Measurements from ENCODE around the gene XRRA1.

The XRRA1 gene

DNA sequence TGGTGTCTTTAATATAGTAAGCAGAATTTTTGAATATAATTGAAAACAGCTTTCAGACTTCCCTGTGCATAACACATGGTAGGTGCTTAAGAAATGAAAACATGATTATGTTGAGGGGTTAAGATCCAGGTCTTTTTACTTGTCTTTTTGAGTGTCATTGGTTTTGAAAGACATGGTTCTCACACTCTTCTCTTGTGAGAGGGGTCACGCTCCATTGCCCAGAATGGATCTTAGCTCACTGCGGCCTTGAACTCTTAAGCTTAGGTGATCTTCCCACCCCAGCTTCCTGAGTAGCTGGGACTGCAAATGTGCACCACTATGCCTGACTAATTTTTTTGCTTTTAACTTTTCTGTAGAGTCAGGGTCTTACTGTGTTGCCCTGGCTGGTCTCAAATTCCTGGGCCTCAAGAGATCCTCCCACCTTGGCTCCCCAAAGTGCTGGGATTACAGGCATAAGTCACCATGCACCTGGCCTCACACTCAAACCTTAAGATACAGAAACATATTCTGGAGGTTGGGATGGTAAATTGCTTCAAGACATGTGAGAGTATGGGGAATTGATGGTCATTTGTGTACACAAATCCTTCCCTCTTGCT, 1.6 kb upstream of the XRRA1 start:
- no peak for DNase-seq (ENCODE audit: low read depth in 2 of 2)

DNA sequence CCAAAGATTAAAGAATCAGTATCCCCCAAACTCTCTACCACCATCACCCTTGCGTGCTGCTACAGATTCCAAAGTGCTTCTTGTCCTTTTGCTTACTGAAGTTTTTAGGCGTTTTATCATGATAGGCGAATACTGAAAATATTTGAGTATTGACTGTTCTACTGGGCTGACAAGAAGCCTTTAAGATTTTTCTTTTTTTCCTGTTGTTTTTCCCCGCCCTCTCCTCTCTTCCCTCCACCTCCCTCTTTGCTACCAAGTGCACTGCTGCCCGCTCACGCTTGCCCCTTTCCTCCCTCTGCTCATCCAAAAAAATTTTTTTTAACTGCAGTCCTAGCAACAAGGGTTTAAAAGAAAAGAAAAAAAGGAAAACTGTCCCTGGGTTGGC, 854 bp upstream of the XRRA1 start:
- DNase-seq (ENCODE audit: low read depth in 2 of 2) = no peak

DNA sequence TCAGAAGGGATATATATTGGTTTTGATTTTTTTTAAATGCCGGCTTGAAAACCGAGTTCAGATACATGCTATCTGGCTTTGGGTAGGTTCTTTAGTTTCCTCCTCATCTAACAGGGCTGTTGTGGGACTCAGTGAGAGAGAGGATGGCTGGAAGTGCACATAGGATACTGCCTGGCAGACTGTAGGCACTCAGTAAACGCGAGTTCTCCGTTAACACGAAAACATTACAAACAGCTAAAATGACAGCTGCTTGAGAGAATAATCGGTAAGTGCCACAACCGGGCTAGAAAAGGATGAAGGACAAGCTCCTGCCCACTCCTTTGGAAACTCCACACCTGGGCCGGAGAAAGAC, 369 bp downstream of the XRRA1 start:
- DNase-seq (ENCODE audit: low read depth in 2 of 2) = no peak

DNA sequence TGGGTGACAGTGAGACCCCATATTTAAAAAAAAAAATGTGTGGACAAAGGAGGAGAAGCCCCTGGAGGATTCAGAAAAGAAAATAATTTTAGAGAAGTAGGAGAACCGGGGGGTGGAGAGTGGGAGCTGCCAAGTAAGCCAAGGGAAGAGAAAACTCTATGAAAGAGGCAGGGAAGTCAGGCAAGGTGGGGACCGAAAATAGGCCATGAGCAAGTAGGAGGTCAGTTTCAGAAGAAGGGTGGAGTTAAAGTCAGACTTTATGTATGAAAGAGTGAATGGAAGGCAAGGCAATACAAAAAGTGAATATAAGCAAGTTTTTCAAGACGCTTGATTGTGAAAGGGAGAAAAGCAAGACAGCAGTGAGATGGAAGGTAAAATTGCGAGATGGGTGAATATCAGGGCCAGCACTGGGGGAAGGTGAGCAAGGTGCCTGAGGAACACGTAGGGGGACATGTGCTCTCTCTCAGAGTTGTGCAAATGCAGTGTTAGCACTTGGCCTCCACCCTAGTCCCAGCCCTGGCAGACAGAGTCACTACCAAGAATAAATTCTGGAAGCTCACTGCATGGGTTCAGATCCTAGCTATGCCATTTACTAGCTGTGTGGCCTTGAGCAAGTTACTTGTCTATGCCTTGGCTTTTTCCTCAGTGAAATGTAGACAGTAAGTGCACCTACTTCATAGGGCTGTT, 6.7 kb downstream of the XRRA1 start:
- no peak for DNase-seq (ENCODE audit: low read depth in 2 of 2)

DNA sequence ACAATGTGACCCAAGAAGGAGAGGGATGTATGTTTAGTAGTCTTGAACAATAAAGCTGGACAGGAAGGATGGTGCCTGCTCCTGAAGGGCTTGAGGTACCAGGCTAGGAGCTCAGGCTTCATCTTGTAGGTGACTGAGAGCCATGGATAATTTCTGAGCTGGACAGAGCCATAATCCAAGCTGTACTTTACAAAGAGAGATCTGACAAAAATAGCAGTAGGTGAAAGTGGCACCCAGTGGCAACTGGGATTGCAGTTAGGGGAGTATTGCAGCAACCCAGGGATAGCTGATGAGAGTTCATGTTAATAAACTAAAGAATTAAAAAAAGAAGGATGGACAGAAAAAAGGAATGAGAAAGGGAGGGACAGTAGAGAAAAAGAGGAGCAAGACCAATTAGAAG, 7.4 kb downstream of the XRRA1 start:
- no peak for DNase-seq (ENCODE audit: low read depth in 2 of 2)

DNA sequence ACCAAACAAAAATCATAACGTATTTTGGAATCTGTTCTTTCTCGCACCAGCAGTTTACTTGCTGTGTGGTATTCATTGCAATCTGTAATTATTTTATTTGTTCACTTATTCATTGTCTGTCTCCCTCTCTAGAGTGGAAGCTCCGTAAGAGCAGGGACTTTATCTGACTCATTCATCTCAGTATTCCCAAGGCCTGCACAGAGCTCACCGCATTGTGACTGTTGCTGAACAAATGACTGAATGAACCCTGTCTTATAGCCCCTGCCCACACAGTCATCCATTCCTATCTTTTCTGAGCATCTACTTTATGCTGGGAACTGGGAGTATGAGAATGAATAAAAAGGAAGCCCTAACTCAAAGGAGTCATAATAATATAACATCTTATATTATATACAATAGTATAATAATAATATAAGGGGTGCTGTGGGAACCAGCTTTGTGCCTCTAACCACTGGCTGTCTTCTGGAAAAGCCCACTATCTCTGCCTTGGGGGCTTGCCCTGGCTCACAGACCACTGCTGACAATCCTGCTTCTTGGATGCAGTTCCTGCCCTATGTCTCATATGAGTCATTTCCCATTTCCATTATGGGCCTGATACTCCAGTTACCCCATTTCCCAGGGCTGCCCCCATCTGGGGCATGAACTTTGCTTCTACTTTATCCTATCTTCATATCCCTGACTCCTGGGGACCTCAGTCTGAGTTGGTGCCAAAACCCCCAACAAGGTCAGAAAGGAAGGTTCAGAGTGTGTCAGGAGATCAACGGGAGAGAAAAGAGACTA, 11.0 kb downstream of the XRRA1 start:
- no peak for DNase-seq (ENCODE audit: low read depth in 2 of 2)

DNA sequence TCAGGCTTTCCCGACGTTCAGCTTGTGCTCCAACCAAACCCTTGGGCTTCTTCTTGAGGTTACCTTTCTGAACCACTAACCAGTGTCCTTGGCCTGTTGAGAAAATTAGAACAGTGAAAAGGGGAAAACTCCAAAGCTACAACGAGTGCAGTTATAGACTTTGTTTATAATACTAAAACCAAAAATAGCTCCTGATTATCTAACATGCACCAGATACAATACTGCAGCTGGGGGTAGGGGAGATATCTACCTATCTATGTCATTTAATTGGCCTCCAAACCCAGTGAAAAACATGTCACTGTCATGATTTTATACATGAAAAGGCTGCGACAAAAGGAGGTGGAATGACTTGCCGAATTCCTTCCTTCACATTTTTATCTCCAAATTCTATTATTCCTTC, 11.9 kb downstream of the XRRA1 start:
- no peak for DNase-seq (ENCODE audit: low read depth in 2 of 2)

DNA sequence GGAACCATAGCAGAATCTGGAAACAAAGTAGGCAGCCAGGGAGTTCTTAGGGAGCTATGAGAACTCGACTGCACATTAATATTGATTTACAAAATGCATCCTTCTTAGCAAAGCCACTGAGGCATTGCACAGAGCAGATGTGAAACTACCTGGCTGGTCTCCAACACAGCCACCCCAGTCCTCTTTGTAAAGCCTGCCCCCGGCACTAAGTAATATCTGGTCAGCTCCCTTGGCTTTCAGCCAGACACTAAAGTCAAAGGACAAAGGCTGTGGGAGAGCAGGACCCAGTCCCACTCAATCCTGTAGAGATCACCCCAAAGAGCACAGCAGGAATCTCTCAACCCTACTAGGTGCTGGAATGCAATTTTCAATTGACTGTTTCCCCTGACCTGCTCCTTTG, 12.8 kb downstream of the XRRA1 start:
- DNase-seq (ENCODE audit: low read depth in 2 of 2) = no peak

DNA sequence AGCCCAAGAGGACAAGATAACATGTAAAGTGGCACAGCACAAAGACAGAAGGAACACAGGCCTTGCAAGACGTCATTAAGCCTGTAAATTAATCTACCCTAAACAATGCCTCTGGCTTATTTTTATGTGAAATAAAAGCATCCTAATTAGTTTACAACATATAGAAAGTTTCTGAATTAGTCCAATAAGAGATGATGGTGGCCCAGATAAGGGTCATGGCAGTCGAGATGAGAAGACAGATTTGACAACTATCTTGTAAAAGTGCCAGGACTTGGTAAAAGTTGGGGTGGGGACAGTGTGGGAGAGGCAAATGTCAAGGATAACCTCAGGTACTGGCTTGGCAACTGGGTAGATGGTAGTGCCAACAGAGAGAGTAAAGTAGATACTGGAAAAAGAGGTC, 13.6 kb downstream of the XRRA1 start:
- DNase-seq (ENCODE audit: low read depth in 2 of 2) = no peak

DNA sequence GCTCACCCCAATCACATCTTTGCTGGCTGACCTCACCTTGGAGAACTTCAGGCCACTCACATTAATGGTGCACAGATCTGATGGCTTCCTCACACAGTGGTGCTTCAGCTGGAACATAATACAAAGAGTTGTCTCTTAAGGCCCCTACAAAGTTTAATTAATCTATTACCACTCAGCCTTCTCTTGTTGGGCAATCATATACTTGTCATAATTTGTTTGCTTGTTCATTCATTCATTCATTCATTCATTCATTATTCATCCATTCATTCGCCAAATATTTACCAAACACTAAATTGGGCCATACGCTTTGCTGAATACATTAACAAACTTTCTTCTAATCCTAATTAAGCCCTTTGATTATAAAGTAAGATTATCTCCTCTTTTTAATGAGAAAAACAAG, 15.1 kb downstream of the XRRA1 start:
- DNase-seq (ENCODE audit: low read depth in 2 of 2) = no peak

DNA sequence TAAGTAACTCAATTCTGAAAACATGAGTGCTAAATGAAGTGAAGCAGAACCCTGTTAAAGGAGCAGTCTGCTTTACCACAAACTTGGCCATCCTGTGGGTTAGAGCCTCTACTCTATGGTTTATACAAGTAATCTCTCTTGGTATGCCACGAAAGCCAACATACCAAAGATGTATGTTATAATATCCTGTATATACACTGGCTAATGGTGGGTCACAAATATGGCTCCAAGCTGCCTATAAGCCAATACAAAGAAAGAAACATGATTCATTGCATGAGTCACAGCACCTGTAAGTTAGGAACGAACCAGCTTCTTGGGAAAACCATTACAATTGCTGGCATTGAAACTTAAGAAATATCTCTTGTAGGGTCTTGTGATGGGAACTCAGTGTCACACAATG, 16.1 kb downstream of the XRRA1 start:
- no peak for DNase-seq (ENCODE audit: low read depth in 2 of 2)

DNA sequence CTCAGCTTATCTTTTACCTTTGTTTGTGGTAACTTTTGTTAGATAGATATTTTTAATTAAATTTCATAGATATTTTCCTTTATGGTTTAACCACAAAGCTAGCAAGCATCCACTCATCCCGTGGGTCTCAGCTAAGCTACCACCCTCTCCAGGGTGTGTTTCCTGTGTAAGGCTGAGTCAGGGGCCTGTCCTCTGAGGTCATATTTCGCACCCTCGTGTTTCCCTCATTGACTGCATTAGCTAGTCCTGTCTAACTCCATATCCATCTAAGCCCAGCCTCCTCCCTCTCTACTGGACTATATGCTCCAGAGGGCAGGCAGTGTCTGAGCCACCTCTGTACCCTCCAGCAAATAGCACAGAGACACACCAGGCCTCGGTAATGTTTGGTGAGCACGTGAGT, 16.7 kb downstream of the XRRA1 start:
- DNase-seq (ENCODE audit: low read depth in 2 of 2) = no peak

DNA sequence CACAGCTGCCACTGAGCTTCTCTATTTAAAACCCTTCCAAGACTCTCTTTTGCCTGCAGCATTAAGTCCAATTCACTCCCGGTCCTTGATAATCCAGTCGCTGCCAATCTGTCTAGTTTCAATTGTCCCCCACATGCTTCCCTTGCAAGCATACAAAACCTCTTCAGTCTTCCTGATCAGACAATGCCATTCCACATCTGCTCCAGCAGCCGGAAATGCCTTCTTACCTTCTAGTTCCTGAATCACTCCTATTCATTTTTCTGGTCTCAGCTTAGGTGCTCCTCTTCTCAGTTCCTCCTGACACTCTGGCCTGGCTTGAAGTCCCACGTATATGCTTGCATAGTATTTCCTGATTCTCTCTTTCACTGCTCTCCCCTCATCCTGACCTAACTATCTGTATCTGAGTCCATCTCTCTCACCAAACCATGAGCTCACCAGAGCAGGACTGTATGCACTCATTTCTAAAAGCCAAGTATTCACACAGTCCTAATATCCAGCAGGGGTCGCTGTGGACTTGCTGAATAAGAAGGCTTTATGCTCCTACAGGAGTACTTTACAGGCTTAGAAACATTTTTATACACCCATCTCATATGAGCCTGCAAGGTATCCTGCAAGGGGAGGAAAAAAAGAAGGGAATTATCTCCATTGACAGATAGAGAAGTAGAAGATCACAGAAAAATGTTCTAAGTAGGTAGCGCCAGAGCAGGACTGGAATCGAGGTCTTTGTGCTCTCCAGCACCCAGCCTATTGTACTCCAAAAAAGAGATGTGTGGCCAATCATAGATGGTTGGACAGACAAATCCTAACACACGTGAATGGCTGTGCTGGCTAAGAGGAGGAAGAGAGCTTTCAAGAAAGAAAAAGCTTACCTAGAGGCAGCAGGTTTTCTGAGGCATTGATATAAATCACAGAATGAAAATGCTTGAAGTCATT, 19.2 kb downstream of the XRRA1 start:
- DNase-seq (ENCODE audit: low read depth in 2 of 2) = peak; percentile 32 to 40

DNA sequence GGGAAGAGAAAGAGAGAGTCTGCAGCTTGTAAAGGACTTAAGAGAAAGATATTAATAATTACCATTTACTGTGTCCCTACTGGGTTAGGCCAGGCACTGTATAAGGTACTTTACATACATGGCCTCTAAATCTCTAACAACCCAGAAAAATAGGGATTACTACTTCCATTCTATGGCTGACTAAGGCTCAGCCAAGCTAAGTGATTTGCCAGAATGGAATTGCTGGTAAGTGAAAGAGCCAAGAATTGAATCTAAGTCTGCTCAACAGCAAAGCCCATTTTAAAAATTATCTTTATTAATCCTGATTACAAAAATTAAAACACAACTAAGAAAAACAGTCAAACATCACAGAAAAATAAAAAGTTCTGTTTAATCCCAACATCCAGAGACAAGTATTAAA, 21.4 kb downstream of the XRRA1 start:
- DNase-seq (ENCODE audit: low read depth in 2 of 2) = no peak

DNA sequence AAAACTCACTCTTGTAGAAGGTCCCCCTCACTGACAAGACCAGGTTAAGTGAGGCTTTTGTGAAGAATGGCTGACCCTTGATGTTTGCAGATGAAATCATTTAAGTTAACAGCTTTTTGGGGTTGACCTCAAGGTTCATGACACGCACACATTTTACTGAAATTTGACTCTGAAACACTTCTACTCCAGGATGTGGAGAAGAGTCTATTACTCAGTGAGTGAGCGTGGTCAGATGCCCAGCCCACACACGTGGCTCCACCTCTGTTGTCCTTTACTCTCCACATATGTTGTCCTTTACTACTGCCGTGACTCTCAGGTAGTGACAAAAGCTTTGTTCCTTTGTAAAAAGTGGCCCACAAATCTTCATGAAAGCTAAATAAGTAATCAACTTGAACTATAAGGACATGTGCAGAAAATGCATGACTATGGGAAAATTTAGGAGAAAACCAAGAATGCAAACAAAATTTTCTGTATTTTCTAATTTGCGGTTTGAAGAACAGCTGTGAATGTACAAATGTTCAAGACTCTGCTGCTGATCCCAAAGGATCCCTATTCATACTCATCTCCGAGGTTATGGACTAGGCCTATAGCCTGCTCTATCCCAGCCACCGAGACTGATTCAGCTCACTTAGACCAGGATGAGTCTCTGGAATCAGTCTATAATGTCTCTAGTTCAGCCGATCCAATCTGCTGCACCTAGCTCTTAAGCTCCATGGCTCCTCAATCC, 22.4 kb downstream of the XRRA1 start:
- peak in 1 of 2 donors; percentile 37 for DNase-seq (ENCODE audit: low read depth in 2 of 2)

DNA sequence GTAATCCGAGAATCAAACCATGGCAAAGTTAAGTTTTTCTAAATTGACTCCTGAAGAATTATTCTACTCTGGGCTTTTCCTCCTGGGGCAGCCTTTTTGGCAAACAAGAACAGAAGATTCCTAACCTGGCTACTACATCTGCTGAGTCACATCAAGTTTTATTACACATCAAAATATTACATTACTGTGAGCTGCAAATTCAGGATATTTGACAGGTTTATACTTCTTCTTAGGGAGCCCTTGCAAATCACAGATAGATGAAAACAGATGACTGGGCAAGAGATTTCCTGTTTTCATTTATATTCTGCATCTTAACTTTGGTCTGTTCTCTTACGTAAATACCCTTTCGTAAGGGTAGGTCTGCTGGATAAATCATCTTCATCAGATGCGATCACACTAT, 23.6 kb downstream of the XRRA1 start:
- DNase-seq (ENCODE audit: low read depth in 2 of 2) = no peak

DNA sequence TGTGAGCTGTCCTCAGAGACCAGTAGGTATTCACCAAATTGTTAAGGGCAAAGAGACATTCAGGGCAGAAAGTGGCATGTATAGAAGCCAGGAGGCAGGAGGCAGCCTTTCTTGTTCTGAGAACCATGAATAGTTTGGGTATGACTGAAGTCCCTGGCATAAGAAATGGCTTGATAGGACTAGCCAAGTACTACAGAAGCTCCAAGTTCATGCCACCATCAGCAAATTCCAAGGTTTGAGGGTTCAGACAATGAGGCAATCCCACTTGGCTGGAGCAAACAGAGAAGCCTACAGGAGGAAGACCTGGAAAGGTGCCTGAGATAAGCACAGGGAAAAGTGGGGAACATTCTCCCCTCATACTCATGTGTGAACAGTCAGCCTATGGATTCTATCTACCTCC, 25.8 kb downstream of the XRRA1 start:
- DNase-seq (ENCODE audit: low read depth in 2 of 2) = no peak

DNA sequence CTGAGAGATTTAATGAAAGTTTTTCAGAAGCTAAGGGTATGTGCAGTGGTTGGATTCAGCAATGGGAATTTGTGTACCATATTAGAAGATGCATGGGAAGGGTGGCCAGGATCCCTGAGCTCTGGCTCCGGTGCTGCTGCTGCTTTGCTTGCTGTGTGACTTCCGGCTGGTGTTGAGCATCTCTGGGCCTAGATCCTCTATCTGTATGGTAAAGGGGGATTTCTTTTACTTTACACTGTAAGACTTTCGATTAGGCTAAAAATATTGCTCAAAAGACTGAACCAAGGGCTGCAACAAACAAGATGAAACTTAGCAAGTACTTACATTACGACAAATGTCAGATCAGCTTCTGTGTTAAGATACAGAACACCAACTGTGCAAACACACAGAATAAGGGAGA, 39.1 kb downstream of the XRRA1 start:
- DNase-seq (ENCODE audit: low read depth in 2 of 2) = no peak

DNA sequence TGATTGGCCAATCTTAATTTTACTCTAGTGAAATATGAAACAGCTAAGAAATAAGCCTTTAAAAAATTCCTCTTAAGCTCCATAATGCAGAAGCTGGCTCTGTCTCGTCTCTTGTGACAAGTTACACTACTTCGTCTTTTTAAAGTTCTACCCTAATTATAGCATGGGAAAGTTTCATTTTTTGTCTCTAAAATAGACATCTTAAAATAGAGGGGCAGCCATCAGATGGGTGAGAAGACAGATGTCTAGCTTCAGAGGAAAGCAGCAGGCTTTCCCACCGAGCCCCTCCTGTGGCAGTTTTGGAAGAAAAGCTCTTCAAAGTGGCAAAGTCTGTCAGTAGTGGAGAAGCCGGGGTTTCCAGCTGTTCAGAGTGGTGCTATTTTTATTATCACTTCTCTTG, 39.5 kb downstream of the XRRA1 start:
- DNase-seq (ENCODE audit: low read depth in 2 of 2) = no peak

DNA sequence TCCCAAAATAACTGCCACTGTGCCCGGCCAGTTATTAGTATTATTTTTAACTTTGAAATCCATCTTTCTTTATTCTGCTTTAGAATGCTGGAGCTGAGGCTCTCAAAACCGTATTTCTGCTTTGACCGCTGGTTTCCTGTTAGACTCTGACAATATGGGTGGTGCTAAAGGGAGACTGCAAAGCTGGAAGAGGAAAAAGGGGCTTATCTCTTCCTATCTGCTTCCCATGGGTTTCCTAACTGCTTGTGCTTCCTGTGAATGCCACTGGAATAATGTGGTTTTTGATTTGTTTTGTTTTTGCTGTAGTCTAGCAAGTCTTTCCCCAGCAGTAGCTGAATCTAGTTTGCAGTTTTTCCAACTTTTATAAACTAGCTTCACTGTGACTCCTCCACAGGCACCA, 43.6 kb downstream of the XRRA1 start:
- DNase-seq (ENCODE audit: low read depth in 2 of 2) = no peak

DNA sequence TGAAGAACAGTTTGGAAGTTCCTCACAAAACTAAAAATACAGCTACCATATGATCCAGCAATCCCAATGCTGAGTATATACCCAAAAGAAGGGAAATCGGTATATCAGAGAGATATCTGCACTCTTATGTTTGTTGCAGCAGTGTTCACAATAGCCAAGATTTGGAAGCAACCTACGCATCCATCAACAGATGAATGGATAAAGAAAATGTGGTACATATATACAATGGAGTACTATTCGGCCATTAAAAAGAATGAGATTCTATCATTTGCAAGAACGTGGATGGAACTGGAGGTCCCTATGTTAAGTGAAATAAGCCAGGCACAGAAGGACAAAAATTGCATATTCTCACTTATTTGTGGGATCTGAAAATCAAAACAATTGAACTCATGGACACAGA, 46.5 kb downstream of the XRRA1 start:
- no peak for DNase-seq (ENCODE audit: low read depth in 2 of 2)

DNA sequence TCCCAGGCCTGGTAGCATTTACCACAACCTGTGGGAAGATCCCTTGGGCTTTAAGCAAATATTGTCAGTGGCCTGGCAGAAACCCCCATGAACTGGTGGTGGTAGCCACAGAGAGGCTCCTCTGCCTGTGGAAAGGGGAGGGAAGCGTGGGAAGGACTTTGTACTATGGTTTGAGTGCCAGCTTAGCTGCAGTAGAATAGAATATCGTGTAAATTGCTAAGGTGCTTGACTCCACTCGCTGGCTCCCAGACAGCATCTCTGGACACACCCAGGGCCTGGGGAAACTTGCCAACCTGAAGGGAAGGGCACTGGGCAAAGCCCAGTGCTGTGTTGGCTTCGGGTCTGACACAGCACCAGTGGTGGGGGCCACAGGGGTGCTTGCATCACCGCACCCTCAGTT, 52.6 kb downstream of the XRRA1 start:
- no peak for DNase-seq (ENCODE audit: low read depth in 2 of 2)

All from stimulated activated CD8-positive, alpha-beta memory T cell treated with anti-CD3 and anti-CD28 coated beads, Interleukin-2, amount 100 ng/mL, for 48 hours (primary cell).